Progenitor cell of endocrine pancreas (in vitro differentiated cells): ENCODE data around the gene NRG4. TPM values are rescaled to one million over a fixed set of nuclear protein-coding genes. Genes with fewer than 3 reads are reported as not detected.

Experiments used
- DNase-seq: peaks from one replicate; pipeline ENCODE4 v3.0.0; 2021; ENCODE audit warnings: low spot score; ENCODE audit not compliant: unreplicated experiment
- H3K27ac Mint-ChIP-seq: 2 replicates; pipeline ENCODE4 v1.8.0; 2021; ENCODE audit warnings: mild to moderate bottlenecking, moderate library complexity, mixed read lengths
- H3K27me3 Mint-ChIP-seq: 2 replicates; pipeline ENCODE4 v1.8.0; 2021; ENCODE audit warnings: mixed read lengths
- H3K36me3 Mint-ChIP-seq: 2 replicates; pipeline ENCODE4 v1.8.0; 2022; ENCODE audit warnings: mixed read lengths; ENCODE audit not compliant: insufficient read depth
- H3K4me1 Mint-ChIP-seq: 2 replicates; pipeline ENCODE4 v1.8.0; 2021; ENCODE audit warnings: low read depth, mixed read lengths
- H3K4me3 Mint-ChIP-seq: 2 replicates; pipeline ENCODE4 v1.8.0; 2021; ENCODE audit warnings: low read depth, mild to moderate bottlenecking, moderate library complexity, mixed read lengths
- H3K9me3 Mint-ChIP-seq: 2 replicates; pipeline ENCODE4 v1.8.0; 2021; ENCODE audit warnings: low read depth, mixed read lengths
- CTCF ChIP-seq: fragments of 200-600 bp; sonication (generic); IDR thresholded peaks from one replicate; pipeline ENCODE4 v1.5.0; 2021; ENCODE audit warnings: antibody characterized with exemption, mild to moderate bottlenecking; ENCODE audit not compliant: unreplicated experiment
- long read RNA-seq: library from polyadenylated mRNA; unstranded; transcript quantifications from one replicate; pipeline ENCODE4 v2.0.0, GENCODE V29; 2020
- total RNA-seq: library from RNA; stranded (reverse); gene quantifications from 2 replicates; pipeline ENCODE4 v1.2.1, GENCODE V29; 2021

Gene NRG4
- 1.0 and 3.0 TPM in 2 replicates for total RNA-seq
- long read RNA-seq: 0 reads

- no peaks in the 10 kb centered on the region for H3K27me3 Mint-ChIP-seq
- no peak for TF ChIP-seq CTCF
- H3K9me3 Mint-ChIP-seq: peaks cover 24% of the 10 kb centered on the region
- H3K4me3 Mint-ChIP-seq: peak within 1 kb of the TSS; percentile 45
- peaks cover 7% of the 10 kb centered on the region for H3K4me1 Mint-ChIP-seq
- peak within 1 kb of the TSS; percentile 25 for H3K27ac Mint-ChIP-seq
- no peak for DNase-seq
- peaks cover 3% of the 10 kb centered on the region for H3K36me3 Mint-ChIP-seq
Observed at GRCh38 chr15:76011627-76012551, at the start of gene NRG4. Gene NRG4, minus strand, starts transcription at chr15:76012424. Its CDS starts 1,194 bp downstream, at chr15:76011230.

- TF ChIP-seq CTCF: no peak
- no peak overlapping the region for H3K4me3 Mint-ChIP-seq
Observed at GRCh38 chr15:76061700-76062099, 49.5 kb upstream of the NRG4 start.

GRCh38 chr15:76060118-76060989, 48.1 kb upstream of the NRG4 start:
- H3K4me1 Mint-ChIP-seq: peaks cover 18% of the 10 kb centered on the region
- peak overlapping the region; percentile 73 for H3K4me3 Mint-ChIP-seq
- peak overlapping the region; percentile 45 for H3K27ac Mint-ChIP-seq
- no peaks in the 10 kb centered on the region for H3K36me3 Mint-ChIP-seq
- H3K9me3 Mint-ChIP-seq: no peaks in the 10 kb centered on the region
- TF ChIP-seq CTCF: no peak
- H3K27me3 Mint-ChIP-seq: peaks cover 58% of the 10 kb centered on the region
- no peak for DNase-seq

More at GRCh38 chr15:76061700-76062099, 49.5 kb upstream of the NRG4 start:
- Mint-ChIP-seq H3K36me3 (no peaks in the 10 kb centered on the region), H3K27me3 (peaks cover 66% of the 10 kb centered on the region), H3K4me1 (peaks cover 17% of the 10 kb centered on the region), H3K9me3 (no peaks in the 10 kb centered on the region), H3K27ac (no peak overlapping the region)
- DNase-seq: no peak

DNA sequence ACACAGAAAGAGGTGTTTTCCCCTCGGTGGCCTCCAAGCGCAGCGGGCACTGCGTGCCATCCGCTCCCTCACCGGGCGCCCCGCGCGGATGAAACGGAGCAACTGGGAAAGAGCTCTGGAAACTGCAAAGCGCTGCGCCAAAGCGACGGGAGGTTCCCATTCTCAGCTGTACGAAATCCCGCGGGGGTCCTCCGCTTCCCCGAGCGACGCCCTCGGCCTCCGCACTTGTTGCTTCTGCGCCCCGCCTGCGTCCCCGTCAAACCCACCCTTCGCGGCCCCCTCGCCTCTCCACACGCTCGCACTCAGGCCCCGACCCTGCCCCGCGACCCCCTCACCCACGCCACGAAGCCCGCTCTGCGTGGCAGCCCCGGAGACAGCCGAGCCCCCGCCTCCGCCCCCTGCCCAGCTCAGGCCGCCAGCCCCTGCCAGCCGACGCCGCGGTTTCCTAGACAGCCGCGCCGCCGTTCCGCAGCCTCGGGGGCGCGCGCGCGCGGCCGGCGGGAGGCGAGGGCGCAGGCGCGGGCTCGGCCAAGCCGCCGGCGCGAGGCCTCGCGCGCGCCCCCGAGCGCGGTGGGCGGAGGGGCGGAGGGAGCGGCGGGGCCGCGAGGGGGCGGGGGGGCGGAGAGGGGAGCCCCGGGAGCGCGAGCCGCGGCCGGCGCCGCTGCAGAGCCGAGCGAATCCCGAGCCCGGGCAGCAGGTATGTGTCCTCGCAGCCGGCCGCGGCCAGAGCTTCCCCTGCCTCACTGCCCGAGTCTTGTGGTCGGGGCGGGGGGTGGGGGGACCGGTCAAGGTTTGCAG, 47.3 kb upstream of the NRG4 start, which contains the start of gene TMEM266:
Gene TMEM266, plus strand, starts transcription at position 666 of the 798 bp plus-strand sequence. CDS start 74,279 bp downstream, outside the sequence.
- peak within 1 kb of the TSS; percentile 83 for H3K27ac Mint-ChIP-seq

More for the DNA sequence above, 47.3 kb upstream of the NRG4 start, which contains the start of gene TMEM266:
- Mint-ChIP-seq H3K36me3 (no peaks in the 10 kb centered on the region), H3K27me3 (peaks cover 50% of the 10 kb centered on the region), H3K9me3 (no peaks in the 10 kb centered on the region), H3K4me1 (peaks cover 10% of the 10 kb centered on the region), H3K4me3 (peak within 1 kb of the TSS; percentile 87)
- DNase-seq: peak; percentile 62
- peak; percentile 46 for TF ChIP-seq CTCF
